ENCODE data around the gene SCYGR6.
"Not testable (repeated sequence)": the region's sequence is repeated elsewhere in the genome, so short reads cannot be mapped to it uniquely, and the experiment has no call there.

Gene SCYGR6

GRCh38 chr2:227745594-227745993 is 21.0 kb upstream of the SCYGR6 start, which contains the start of gene SCYGR8:
Gene SCYGR8 (plus strand): TSS chr2:227745894. CDS start chr2:227745894, 0 bp downstream.
- DNase-seq (ENCODE audit: extremely low read depth, insufficient read length) = no peak
- Histone ChIP-seq H3K36me3 (ENCODE audit: control insufficient read depth, insufficient read depth, low read length) (no peaks in the 10 kb centered on the region), H3K4me3 (replicated peaks; ENCODE audit: low read depth, low read length) (no peak within 1 kb of the TSS), H3K27me3 (replicated peaks; ENCODE audit: control insufficient read depth, insufficient read depth, low read length) (no peaks in the 10 kb centered on the region)
- no peak for TF ChIP-seq CTCF (IDR thresholded peaks at IDR 0.05; ENCODE audit: insufficient read depth, low read length, poor library complexity, severe bottlenecking)

- not testable (repeated sequence) for H3K36me3 ChIP-seq (ENCODE audit: control insufficient read depth, insufficient read depth, low read length); H3K4me3 ChIP-seq (replicated peaks; ENCODE audit: low read depth, low read length); H3K27me3 ChIP-seq (replicated peaks; ENCODE audit: control insufficient read depth, insufficient read depth, low read length); DNase-seq (ENCODE audit: extremely low read depth, insufficient read length)
- peak; percentile 35 for TF ChIP-seq CTCF (IDR thresholded peaks at IDR 0.05; ENCODE audit: insufficient read depth, low read length, poor library complexity, severe bottlenecking)
Observed at GRCh38 chr2:227740705-227741104, 16.1 kb upstream of the SCYGR6 start.

GRCh38 chr2:227739351-227739750 is 14.8 kb upstream of the SCYGR6 start:
- no peaks in the 10 kb centered on the region; the same call in 1 of the 2 replicates for H3K27me3 ChIP-seq (replicated peaks; ENCODE audit: control insufficient read depth, insufficient read depth, low read length)
- no peak for TF ChIP-seq CTCF (IDR thresholded peaks at IDR 0.05; ENCODE audit: insufficient read depth, low read length, poor library complexity, severe bottlenecking)
- no peaks in the 10 kb centered on the region for H3K36me3 ChIP-seq (ENCODE audit: control insufficient read depth, insufficient read depth, low read length)
- H3K4me3 ChIP-seq (replicated peaks; ENCODE audit: low read depth, low read length) = no peak overlapping the region
- DNase-seq (ENCODE audit: extremely low read depth, insufficient read length) = no peak

GRCh38 chr2:227728035-227728434 is 3.5 kb upstream of the SCYGR6 start, which contains the start of gene SCYGR7:
Gene SCYGR7 (plus strand): TSS chr2:227728335. CDS start chr2:227728335, 0 bp downstream.
- TF ChIP-seq CTCF (IDR thresholded peaks at IDR 0.05; ENCODE audit: insufficient read depth, low read length, poor library complexity, severe bottlenecking) = no peak
- H3K36me3 ChIP-seq (ENCODE audit: control insufficient read depth, insufficient read depth, low read length) = no peaks in the 10 kb centered on the region
- no peak within 1 kb of the TSS for H3K4me3 ChIP-seq (replicated peaks; ENCODE audit: low read depth, low read length)
- H3K27me3 ChIP-seq (replicated peaks; ENCODE audit: control insufficient read depth, insufficient read depth, low read length) = no peaks in the 10 kb centered on the region
- DNase-seq (ENCODE audit: extremely low read depth, insufficient read length) = no peak

- H3K4me3 ChIP-seq (replicated peaks; ENCODE audit: low read depth, low read length); H3K36me3 ChIP-seq (ENCODE audit: control insufficient read depth, insufficient read depth, low read length); DNase-seq (ENCODE audit: extremely low read depth, insufficient read length); H3K27me3 ChIP-seq (replicated peaks; ENCODE audit: control insufficient read depth, insufficient read depth, low read length): not testable (repeated sequence)
Observed at GRCh38 chr2:227722821-227723220, 1.7 kb downstream of the SCYGR6 start.

GRCh38 chr2:227720680-227721079 is 3.9 kb downstream of the SCYGR6 start:
- no peaks in the 10 kb centered on the region for H3K27me3 ChIP-seq (replicated peaks; ENCODE audit: control insufficient read depth, insufficient read depth, low read length)
- no peak for TF ChIP-seq CTCF (IDR thresholded peaks at IDR 0.05; ENCODE audit: insufficient read depth, low read length, poor library complexity, severe bottlenecking)
- DNase-seq (ENCODE audit: extremely low read depth, insufficient read length) = no peak

More at GRCh38 chr2:227720680-227721079, 3.9 kb downstream of the SCYGR6 start:
- no peak overlapping the region for H3K4me3 ChIP-seq (replicated peaks; ENCODE audit: low read depth, low read length)
- H3K36me3 ChIP-seq (ENCODE audit: control insufficient read depth, insufficient read depth, low read length) = no peaks in the 10 kb centered on the region
